Natural killer cell (primary cell): ENCODE data around the gene CTTNBP2NL. TPM values are rescaled to one million over a fixed set of nuclear protein-coding genes. Genes with fewer than 3 reads are reported as not detected.
A peak's percentile ranks its signal among the peaks of the same experiment; 100 is the strongest.

Source experiments
- ATAC-seq, 3 donors: fragments of 150-1000 bp in 2 of 3; fragments of 200-7000 bp in 1 of 3; cut with Tn5 transposase; 1 replicate in 1 of 3; 2 replicates in 2 of 3; pipeline ENCODE4 v1.10.0; 2021; ENCODE audit warnings: mild to moderate bottlenecking in 2 of 3, moderate library complexity in 2 of 3
- DNase-seq, 2 donors: peaks; one replicate each; pipeline versions ENCODE4 v3.0.0 to v3.0.0-alpha.2; 2013 to 2021; ENCODE audit warnings: mixed read lengths in 1 of 2
- H3K27ac ChIP-seq: one replicate; pipeline ENCODE4 v1.5.1; 2013; ENCODE audit warnings: mild to moderate bottlenecking, low read length
- H3K27me3 ChIP-seq: one replicate; pipeline ENCODE4 v1.6.1; 2013; ENCODE audit warnings: low read length; ENCODE audit not compliant: control insufficient read depth, insufficient read depth
- H3K36me3 ChIP-seq: one replicate; pipeline ENCODE4 v1.6.1; 2013; ENCODE audit warnings: low read length; ENCODE audit not compliant: control insufficient read depth, insufficient read depth
- H3K4me1 ChIP-seq: one replicate; pipeline ENCODE4 v1.6.1; 2013; ENCODE audit warnings: low read length; ENCODE audit not compliant: control insufficient read depth, insufficient read depth
- H3K4me3 ChIP-seq: one replicate; pipeline ENCODE4 v1.5.1; 2013; ENCODE audit warnings: low read length
- H3K9me3 ChIP-seq: one replicate; pipeline ENCODE4 v1.6.1; 2013; ENCODE audit warnings: low read length; ENCODE audit not compliant: control insufficient read depth, insufficient read depth
- H3K27ac Mint-ChIP-seq, 2 donors: one replicate each; pipeline ENCODE4 v1.8.0; 2022; ENCODE audit warnings: mild to moderate bottlenecking in 2 of 2, mixed read lengths in 2 of 2, moderate library complexity in 1 of 2
- H3K27me3 Mint-ChIP-seq, 2 donors: one replicate each; pipeline ENCODE4 v1.8.0; 2022; ENCODE audit warnings: low read depth in 2 of 2, mixed read lengths in 2 of 2
- H3K36me3 Mint-ChIP-seq: one replicate; pipeline ENCODE4 v1.8.0; 2022; ENCODE audit warnings: mixed read lengths
- H3K4me1 Mint-ChIP-seq, 2 donors: one replicate each; pipeline ENCODE4 v1.8.0; 2022; ENCODE audit warnings: mixed read lengths in 2 of 2
- H3K4me3 Mint-ChIP-seq: one replicate; pipeline ENCODE4 v1.8.0; 2022; ENCODE audit warnings: mild to moderate bottlenecking, moderate library complexity, mixed read lengths
- H3K9me3 Mint-ChIP-seq, 2 donors: one replicate each; pipeline ENCODE4 v1.8.0; 2022; ENCODE audit warnings: mixed read lengths in 2 of 2
- WGBS: methylation state at CpG from one replicate; pipeline ENCODE4 v1.1.7; 2013; ENCODE audit warnings: missing lambda C conversion rate; ENCODE audit not compliant: insufficient coverage; 5-methylcytosine and 5-hydroxymethylcytosine counted together
- intact Hi-C: fragments of 100-400 bp; cut with micrococcal nuclease; formaldehyde crosslinking; loops from one replicate; pipeline ENCODE4 v1.14.2; 2022
- total RNA-seq, 4 donors: library from RNA; stranded (reverse); fragments of 120-200 nt in 1 of 4; gene quantifications; one replicate each; pipeline versions ENCODE4 v1.2.3 to v1.2.4, GENCODE V29; 2013 to 2022
- TF ChIP-seq, protein P1 (sequence below): fragments of 200-600 bp; IDR thresholded peaks from one replicate; pipeline ENCODE4 v1.8.0; 2022; ENCODE audit warnings: antibody characterized with exemption

The CTTNBP2NL gene
- total RNA-seq, 3 donors from 2014 or later (not counting 1 experiment from before 2014, with no cell fraction given), result 0.07 to 0.94 (median 0.15) TPM

DNA sequence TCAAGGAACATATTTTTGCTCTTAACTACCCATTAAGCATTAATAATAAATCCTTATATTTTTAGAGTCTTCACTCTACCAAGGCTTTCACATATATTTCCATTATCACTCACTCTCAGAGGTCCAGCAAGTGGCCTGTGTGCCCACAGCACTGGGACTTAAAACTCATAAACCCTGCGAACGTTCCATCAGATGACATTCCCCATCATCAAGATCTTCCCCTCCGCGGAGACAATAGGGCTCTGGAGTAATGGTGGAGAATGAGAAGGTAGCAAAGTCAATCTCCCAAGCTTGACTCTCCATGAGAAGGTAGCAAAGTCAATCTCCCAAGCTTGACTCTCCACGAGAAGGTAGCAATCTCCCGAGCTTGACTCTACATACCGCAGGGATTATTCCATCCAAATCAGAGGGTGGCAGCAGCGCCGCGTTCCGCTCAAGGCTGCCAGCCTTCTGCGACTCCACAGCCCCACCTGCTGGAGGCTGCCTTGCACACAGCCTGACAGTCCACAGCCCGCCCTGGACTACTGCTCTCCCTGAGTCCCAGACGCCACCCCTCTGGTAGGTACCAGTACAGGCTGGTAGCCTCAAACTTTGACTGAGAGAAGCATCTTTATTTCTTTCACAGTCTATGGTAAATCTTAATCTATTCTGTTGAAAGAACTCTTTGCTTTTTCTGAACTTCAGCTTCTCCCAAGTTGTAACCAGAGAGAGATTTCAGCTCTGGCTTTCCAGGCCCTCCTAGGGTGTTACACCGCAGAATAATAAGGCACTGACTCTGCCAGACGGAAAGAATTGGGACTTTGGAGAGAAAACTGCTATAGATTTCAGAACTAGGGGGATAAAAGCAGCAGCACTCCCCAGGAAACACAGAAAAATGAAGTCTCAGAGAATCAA is 26.4 kb upstream of the CTTNBP2NL start:
- Mint-ChIP-seq H3K4me1 (peaks cover 4 to 5% of the 10 kb centered on the region in 2 donors), H3K27me3 (peaks cover 43 to 58% of the 10 kb centered on the region in 2 donors), H3K9me3 (no peaks in the 10 kb centered on the region), H3K4me3 (no peak overlapping the region), H3K27ac (no peak overlapping the region), H3K36me3 (no peaks in the 10 kb centered on the region)
- Histone ChIP-seq H3K27ac (no peak overlapping the region), H3K9me3 (no peaks in the 10 kb centered on the region), H3K4me3 (no peak overlapping the region), H3K27me3 (peaks cover 8% of the 10 kb centered on the region), H3K4me1 (peaks cover 3% of the 10 kb centered on the region), H3K36me3 (no peaks in the 10 kb centered on the region)
- TF ChIP-seq, protein P1, sequence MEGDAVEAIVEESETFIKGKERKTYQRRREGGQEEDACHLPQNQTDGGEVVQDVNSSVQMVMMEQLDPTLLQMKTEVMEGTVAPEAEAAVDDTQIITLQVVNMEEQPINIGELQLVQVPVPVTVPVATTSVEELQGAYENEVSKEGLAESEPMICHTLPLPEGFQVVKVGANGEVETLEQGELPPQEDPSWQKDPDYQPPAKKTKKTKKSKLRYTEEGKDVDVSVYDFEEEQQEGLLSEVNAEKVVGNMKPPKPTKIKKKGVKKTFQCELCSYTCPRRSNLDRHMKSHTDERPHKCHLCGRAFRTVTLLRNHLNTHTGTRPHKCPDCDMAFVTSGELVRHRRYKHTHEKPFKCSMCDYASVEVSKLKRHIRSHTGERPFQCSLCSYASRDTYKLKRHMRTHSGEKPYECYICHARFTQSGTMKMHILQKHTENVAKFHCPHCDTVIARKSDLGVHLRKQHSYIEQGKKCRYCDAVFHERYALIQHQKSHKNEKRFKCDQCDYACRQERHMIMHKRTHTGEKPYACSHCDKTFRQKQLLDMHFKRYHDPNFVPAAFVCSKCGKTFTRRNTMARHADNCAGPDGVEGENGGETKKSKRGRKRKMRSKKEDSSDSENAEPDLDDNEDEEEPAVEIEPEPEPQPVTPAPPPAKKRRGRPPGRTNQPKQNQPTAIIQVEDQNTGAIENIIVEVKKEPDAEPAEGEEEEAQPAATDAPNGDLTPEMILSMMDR, result peak; percentile 95
- ATAC-seq (peak; percentile 93 to 100 (median 100)), DNase-seq (peak; percentile 76 to 90)
- intact Hi-C loops, result no loop called here
- WGBS, result 14% methylated on average over 12 of the region's 16 CpGs

DNA sequence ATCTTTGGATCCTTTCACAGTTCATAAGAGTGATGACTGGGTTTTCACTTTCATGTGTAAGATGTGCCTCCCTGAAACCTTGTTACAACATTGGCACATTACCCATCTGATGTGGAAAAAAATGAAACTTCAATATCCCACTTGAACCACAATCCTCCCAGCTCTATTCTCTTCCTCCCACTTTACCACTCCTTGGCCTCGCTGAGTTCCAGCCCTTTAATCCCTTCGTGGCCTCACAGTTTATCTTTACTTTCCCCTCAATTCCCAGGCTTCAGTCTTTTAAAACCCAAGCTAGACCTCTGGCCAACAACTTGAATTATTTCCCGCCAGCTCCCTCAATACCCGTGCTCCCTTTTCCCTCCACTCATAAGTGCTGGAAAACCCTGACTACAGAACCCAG is 25.0 kb upstream of the CTTNBP2NL start:
- no peak overlapping the region for H3K4me3 Mint-ChIP-seq
- WGBS, result 72% methylated on average over 4 of the region's 4 CpGs
- no peak overlapping the region for H3K27ac ChIP-seq

DNA sequence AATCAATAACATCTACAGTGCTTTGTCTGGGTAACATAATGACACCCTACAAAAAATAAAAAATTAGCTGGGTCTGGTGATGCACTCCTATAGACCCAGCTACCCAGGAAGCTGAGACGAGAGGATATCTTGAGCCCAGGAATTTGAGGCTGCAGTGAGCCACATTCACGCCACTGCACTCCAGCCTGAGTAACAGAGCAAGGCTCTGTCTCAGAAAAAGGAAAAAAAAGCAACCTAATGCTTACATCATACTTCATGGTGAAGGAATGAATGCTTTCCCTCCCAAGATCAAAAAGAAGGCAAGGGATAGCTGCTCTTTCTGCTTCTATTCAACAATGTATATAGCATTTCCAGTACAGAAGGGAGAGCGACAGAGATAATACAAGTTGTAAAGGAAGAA is 24.2 kb upstream of the CTTNBP2NL start:
- DNase-seq (no peak), ATAC-seq (no peak)
- Mint-ChIP-seq H3K36me3 (no peaks in the 10 kb centered on the region), H3K27me3 (peaks cover 39 to 58% of the 10 kb centered on the region in 2 donors), H3K4me1 (peaks cover 4 to 5% of the 10 kb centered on the region in 2 donors), H3K27ac (no peak overlapping the region), H3K9me3 (no peaks in the 10 kb centered on the region), H3K4me3 (no peak overlapping the region)
- Histone ChIP-seq H3K27ac (no peak overlapping the region), H3K36me3 (no peaks in the 10 kb centered on the region), H3K4me3 (no peak overlapping the region), H3K27me3 (peaks cover 8% of the 10 kb centered on the region), H3K4me1 (peaks cover 3% of the 10 kb centered on the region), H3K9me3 (no peaks in the 10 kb centered on the region)
- intact Hi-C loops, result no loop called here
- WGBS, result 82% methylated on average over 2 of the region's 3 CpGs
- TF ChIP-seq, protein P1, result no peak

More for the DNA sequence above, 25.0 kb upstream of the CTTNBP2NL start:
- Mint-ChIP-seq H3K4me1 (peaks cover 4 to 5% of the 10 kb centered on the region in 2 donors), H3K9me3 (no peaks in the 10 kb centered on the region), H3K27me3 (peaks cover 41 to 57% of the 10 kb centered on the region in 2 donors), H3K27ac (no peak overlapping the region), H3K36me3 (no peaks in the 10 kb centered on the region)
- no peaks in the 10 kb centered on the region for H3K9me3 ChIP-seq
- H3K36me3 ChIP-seq, result no peaks in the 10 kb centered on the region
- intact Hi-C loops, result no loop called here
- TF ChIP-seq, protein P1, result no peak
- DNase-seq (no peak), ATAC-seq (no peak)
- H3K4me3 ChIP-seq, result no peak overlapping the region
- peaks cover 3% of the 10 kb centered on the region for H3K4me1 ChIP-seq
- H3K27me3 ChIP-seq, result peaks cover 8% of the 10 kb centered on the region
